Liver (tissue), 9 donors: ENCODE results near the gene ADCY3. TPM values are rescaled to one million over a fixed set of nuclear protein-coding genes. Genes with fewer than 3 reads are reported as not detected.

Experiments used
- DNase-seq: peaks from one replicate; pipeline ENCODE4 v3.0.0-alpha.2; 2017; ENCODE audit warnings: low spot score
- H3K27ac ChIP-seq, 2 donors: one replicate each; pipeline ENCODE4 v1.7.0; 2013; ENCODE audit warnings: inconsistent platforms in 2 of 2, low read length in 2 of 2, control low read depth in 1 of 2, low read depth in 1 of 2, mild to moderate bottlenecking in 1 of 2
- H3K27me3 ChIP-seq, 4 donors: one replicate each; pipeline versions ENCODE4 v1.6.1 to v1.7.0; 2013; ENCODE audit warnings: low read length in 3 of 4, inconsistent platforms in 1 of 4, mild to moderate bottlenecking in 1 of 4, moderate library complexity in 1 of 4; ENCODE audit not compliant: control insufficient read depth in 4 of 4, insufficient read depth in 4 of 4
- H3K36me3 ChIP-seq, 4 donors: one replicate each; pipeline versions ENCODE4 v1.6.1 to v1.7.0; 2013; ENCODE audit warnings: low read length in 3 of 4, mild to moderate bottlenecking in 3 of 4, low read depth in 1 of 4, moderate library complexity in 1 of 4; ENCODE audit not compliant: control insufficient read depth in 4 of 4, insufficient read depth in 3 of 4
- H3K4me1 ChIP-seq, 4 donors: one replicate each; pipeline versions ENCODE4 v1.6.1 to v1.7.0; 2013; ENCODE audit warnings: low read length in 3 of 4, mild to moderate bottlenecking in 3 of 4, moderate library complexity in 1 of 4; ENCODE audit not compliant: control insufficient read depth in 4 of 4, insufficient read depth in 4 of 4
- H3K4me3 ChIP-seq, 3 donors: one replicate each; pipeline versions ENCODE4 v1.6.1 to v1.7.0; 2013; ENCODE audit warnings: low read length in 3 of 3, control low read depth in 1 of 3, low read depth in 1 of 3, mild to moderate bottlenecking in 1 of 3
- H3K9ac ChIP-seq, 2 donors: one replicate each; pipeline ENCODE4 v1.7.0; 2013; ENCODE audit warnings: low read length in 2 of 2, mild to moderate bottlenecking in 2 of 2, moderate library complexity in 2 of 2, control low read depth in 1 of 2, low read depth in 1 of 2
- H3K9me3 ChIP-seq, 4 donors: one replicate each; pipeline versions ENCODE4 v1.6.1 to v1.7.0; 2013; ENCODE audit warnings: low read length in 3 of 4; ENCODE audit not compliant: control insufficient read depth in 4 of 4
- EGR1 ChIP-seq, 2 donors: IDR thresholded peaks; 2 replicates each; pipeline ENCODE4 v1.6.1; 2016 to 2018; ENCODE audit warnings: antibody characterized with exemption in 2 of 2, low read depth in 2 of 2
- FOXA1 ChIP-seq: IDR thresholded peaks from 2 replicates; pipeline ENCODE4 v1.6.1; 2016; ENCODE audit warnings: antibody characterized with exemption
- FOXA2 ChIP-seq: IDR thresholded peaks from 2 replicates; pipeline ENCODE4 v1.6.1; 2016; ENCODE audit warnings: antibody characterized with exemption
- GABPA ChIP-seq, 2 donors: IDR thresholded peaks in 1 of 2; conservative IDR thresholded peaks in 1 of 2; 2 replicates each; pipeline ENCODE4 v1.6.1; 2016; ENCODE audit warnings: antibody characterized with exemption in 2 of 2, mild to moderate bottlenecking in 1 of 2, moderate library complexity in 1 of 2
- HNF4A ChIP-seq, 2 donors: conservative IDR thresholded peaks; 2 replicates each; pipeline ENCODE4 v1.6.1; 2016; ENCODE audit warnings: antibody characterized with exemption in 2 of 2, mild to moderate bottlenecking in 2 of 2
- HNF4G ChIP-seq: IDR thresholded peaks from 2 replicates; pipeline ENCODE4 v1.6.1; 2016; ENCODE audit warnings: antibody characterized with exemption
- JUND ChIP-seq, 2 donors: IDR thresholded peaks; 2 replicates each; pipeline ENCODE4 v1.6.1; 2016; ENCODE audit warnings: antibody characterized with exemption in 2 of 2
- NR2F2 ChIP-seq: IDR thresholded peaks from 2 replicates; pipeline ENCODE4 v1.6.1; 2016; ENCODE audit warnings: antibody characterized with exemption
- RAD21 ChIP-seq, 2 donors: IDR thresholded peaks; 2 replicates each; pipeline ENCODE4 v1.6.1; 2016; ENCODE audit warnings: antibody characterized with exemption in 2 of 2, mild to moderate bottlenecking in 2 of 2
- RXRA ChIP-seq, 2 donors: IDR thresholded peaks; 2 replicates each; pipeline ENCODE4 v1.6.1; 2017 to 2018; ENCODE audit warnings: antibody characterized with exemption in 2 of 2, mild to moderate bottlenecking in 1 of 2
- SP1 ChIP-seq: IDR thresholded peaks from 2 replicates; pipeline ENCODE4 v1.6.1; 2018; ENCODE audit warnings: antibody characterized with exemption, mild to moderate bottlenecking
- TAF1 ChIP-seq: conservative IDR thresholded peaks from 2 replicates; pipeline ENCODE4 v1.6.1; 2016; ENCODE audit warnings: antibody characterized with exemption, mild to moderate bottlenecking
- YY1 ChIP-seq: IDR thresholded peaks from 2 replicates; pipeline ENCODE4 v1.6.1; 2016; ENCODE audit warnings: antibody characterized with exemption, mild to moderate bottlenecking
- WGBS: extraction: QIAGEN DNeasy Blood & Tissue Kit; methylation state at CpG from one replicate; pipeline ENCODE4 v1.1.7; 2013; 5-methylcytosine and 5-hydroxymethylcytosine counted together
- polyA plus RNA-seq, 2 donors: library from polyadenylated mRNA; stranded (reverse) in 1 of 2; unstranded in 1 of 2; fragments of 200-250 nt in 1 of 2; fragments of >200 nt in 1 of 2; fragmentation: Nextera tagmentation in 1 of 2; extraction: Ambion mirVana in 1 of 2; gene quantifications; one replicate each; pipeline versions ENCODE4 v1.2.1 to v1.2.3, GENCODE V29; 2013 to 2015
- total RNA-seq, 2 donors: library from RNA; depleted of rRNA; stranded (reverse); fragments of >200 nt; gene quantifications; one replicate each; pipeline ENCODE4 v1.2.3, GENCODE V29; 2014
- TF ChIP-seq, protein P1 (sequence below): fragments of 150-350 bp; IDR thresholded peaks from 2 replicates; pipeline ENCODE4 v1.5.1; 2017; ENCODE audit warnings: improper control_type of control experiment, low read depth, low read length; ENCODE audit not compliant: missing input control
- TF ChIP-seq, protein P2 (sequence below): IDR thresholded peaks from 2 replicates; pipeline ENCODE4 v1.6.1; 2016; ENCODE audit warnings: antibody characterized with exemption
- TF ChIP-seq, protein P3 (sequence below): IDR thresholded peaks from 2 replicates; pipeline ENCODE4 v1.6.1; 2016; ENCODE audit warnings: antibody characterized with exemption
- TF ChIP-seq, protein P4 (sequence below): IDR thresholded peaks from 2 replicates; pipeline ENCODE4 v1.6.1; 2016; ENCODE audit warnings: antibody characterized with exemption, mild to moderate bottlenecking
- TF ChIP-seq, protein P5 (sequence below): IDR thresholded peaks from 2 replicates; pipeline ENCODE4 v1.6.1; 2016; ENCODE audit warnings: antibody characterized with exemption
- donor health status: healthy.
- donor health status: healthy.
- donor health status: healthy.
- donor health status: healthy.
- donor health status: healthy.

ADCY3 gene
- total and polyA plus RNA-seq, 4 donors: 0.99 to 8.4 (median 6.4) TPM

DNA sequence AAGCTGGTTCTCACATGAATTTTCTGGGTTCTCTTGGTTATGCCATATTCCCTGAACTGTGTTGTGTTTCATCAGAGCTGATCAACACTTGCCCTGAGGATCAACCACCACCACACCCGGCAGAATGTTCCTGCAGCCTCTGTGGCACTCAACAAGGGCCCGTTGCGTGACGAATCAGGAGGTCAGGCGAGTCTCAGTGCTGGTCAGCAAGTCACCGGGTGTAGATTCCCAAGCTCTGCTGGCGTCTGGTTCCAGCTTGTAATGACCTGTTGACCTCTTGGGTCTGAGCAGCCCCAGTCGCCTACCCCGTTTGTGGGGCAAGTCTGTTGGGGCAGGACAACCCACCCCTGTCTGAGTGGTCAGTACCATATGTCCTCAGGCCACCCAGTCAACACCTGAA, 46.0 kb downstream of the ADCY3 start:
- Histone ChIP-seq H3K9me3 (no peaks in the 10 kb centered on the region), H3K36me3 (no peaks in the 10 kb centered on the region), H3K27ac (no peak overlapping the region), H3K27me3 (no peaks in the 10 kb centered on the region), H3K4me1 (peaks cover 0 to 2% (median 0%) of the 10 kb centered on the region in 4 donors), H3K9ac (no peak overlapping the region), H3K4me3 (no peak overlapping the region)
- no peak for DNase-seq
- TF ChIP-seq TAF1: no peak
- no peak for TF ChIP-seq RXRA (IDR thresholded peaks at IDR 0.05)
- no peak for TF ChIP-seq SP1
- TF ChIP-seq, protein P1, sequence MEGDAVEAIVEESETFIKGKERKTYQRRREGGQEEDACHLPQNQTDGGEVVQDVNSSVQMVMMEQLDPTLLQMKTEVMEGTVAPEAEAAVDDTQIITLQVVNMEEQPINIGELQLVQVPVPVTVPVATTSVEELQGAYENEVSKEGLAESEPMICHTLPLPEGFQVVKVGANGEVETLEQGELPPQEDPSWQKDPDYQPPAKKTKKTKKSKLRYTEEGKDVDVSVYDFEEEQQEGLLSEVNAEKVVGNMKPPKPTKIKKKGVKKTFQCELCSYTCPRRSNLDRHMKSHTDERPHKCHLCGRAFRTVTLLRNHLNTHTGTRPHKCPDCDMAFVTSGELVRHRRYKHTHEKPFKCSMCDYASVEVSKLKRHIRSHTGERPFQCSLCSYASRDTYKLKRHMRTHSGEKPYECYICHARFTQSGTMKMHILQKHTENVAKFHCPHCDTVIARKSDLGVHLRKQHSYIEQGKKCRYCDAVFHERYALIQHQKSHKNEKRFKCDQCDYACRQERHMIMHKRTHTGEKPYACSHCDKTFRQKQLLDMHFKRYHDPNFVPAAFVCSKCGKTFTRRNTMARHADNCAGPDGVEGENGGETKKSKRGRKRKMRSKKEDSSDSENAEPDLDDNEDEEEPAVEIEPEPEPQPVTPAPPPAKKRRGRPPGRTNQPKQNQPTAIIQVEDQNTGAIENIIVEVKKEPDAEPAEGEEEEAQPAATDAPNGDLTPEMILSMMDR: no peak
- TF ChIP-seq RAD21 (IDR thresholded peaks at IDR 0.05): no peak
- no peak for TF ChIP-seq HNF4G
- no peak for TF ChIP-seq FOXA1
- TF ChIP-seq YY1: no peak
- no peak for TF ChIP-seq FOXA2
- no peak for TF ChIP-seq NR2F2
- no peak for TF ChIP-seq EGR1 (IDR thresholded peaks at IDR 0.05; ENCODE audit: low read depth in 2 of 2)
- TF ChIP-seq, protein P2, sequence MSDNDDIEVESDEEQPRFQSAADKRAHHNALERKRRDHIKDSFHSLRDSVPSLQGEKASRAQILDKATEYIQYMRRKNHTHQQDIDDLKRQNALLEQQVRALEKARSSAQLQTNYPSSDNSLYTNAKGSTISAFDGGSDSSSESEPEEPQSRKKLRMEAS: no peak
- no peak for TF ChIP-seq HNF4A (conservative IDR thresholded peaks at IDR 0.05)
- TF ChIP-seq, protein P3, sequence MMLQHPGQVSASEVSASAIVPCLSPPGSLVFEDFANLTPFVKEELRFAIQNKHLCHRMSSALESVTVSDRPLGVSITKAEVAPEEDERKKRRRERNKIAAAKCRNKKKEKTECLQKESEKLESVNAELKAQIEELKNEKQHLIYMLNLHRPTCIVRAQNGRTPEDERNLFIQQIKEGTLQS: no peak
- TF ChIP-seq GABPA (IDR thresholded peaks at IDR 0.05 in 1 of 2, conservative IDR thresholded peaks at IDR 0.05 in 1 of 2): no peak
- WGBS: 76% methylated on average over 9 of the region's 9 CpGs

DNA sequence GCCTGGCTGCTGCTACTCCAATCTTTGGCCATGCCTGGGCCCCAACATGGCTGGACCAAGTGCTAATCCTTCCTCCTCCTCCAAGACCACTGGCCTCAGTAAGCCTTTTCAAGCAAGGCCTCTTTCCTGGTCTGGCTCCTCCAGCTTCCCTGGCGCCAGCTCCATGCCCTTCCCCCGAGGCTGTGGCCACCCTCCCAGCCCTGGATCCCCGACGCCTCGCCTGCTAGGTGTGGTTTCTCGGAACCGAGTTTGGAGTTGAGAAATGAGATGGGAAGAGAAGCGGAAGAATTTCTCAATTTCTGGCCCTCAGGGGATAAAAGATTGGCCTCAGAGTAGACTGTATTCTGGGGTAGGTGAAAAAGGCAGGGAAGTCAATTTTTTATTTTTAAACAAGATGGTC, 46.4 kb downstream of the ADCY3 start:
- Histone ChIP-seq H3K27ac (no peak overlapping the region), H3K9ac (no peak overlapping the region), H3K27me3 (no peaks in the 10 kb centered on the region), H3K4me1 (peaks cover 0 to 2% (median 0%) of the 10 kb centered on the region in 4 donors), H3K36me3 (no peaks in the 10 kb centered on the region), H3K9me3 (no peaks in the 10 kb centered on the region), H3K4me3 (no peak overlapping the region)
- no peak for DNase-seq
- no peak for TF ChIP-seq HNF4G
- WGBS: 94% methylated on average over 8 of the region's 8 CpGs

DNA sequence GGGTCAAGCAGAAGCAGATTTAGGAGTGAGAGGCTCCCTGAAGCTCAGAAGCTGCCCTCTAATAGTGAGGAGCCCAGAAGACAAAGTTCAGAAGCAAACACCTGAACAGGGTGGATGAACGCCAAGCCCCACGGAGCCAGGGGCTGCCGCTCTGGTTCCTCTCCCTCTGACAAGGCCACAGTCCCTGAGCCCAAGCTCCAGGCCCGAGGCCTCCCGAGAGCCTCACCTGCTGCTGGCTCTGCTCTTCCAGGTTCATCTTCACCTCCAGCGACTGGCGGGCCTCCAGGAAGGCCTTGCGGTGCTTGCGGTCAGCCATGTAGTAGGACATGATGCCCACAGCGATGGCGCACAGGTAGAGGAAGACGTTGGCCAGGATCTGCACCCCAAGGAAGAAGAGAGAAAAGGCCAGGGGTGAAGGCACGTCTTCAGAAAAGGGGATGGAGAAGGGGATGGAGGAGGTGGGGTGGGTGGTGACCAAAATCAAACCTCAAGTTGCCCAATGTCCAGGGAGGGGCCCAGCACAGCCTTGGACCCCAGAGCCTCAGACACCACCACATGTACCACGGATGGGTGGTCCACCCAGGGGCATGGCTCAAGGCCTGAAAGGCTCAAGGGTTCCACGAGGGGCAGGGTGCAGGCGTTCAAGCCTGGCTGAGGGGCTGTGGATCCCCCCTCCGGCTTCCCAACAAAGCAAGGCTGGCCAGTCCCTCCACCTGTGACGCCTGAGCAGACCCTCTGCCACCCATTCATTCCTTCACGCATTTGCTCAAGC, 47.5 kb downstream of the ADCY3 start:
- peaks cover 0 to 2% (median 0%) of the 10 kb centered on the region in 4 donors for H3K4me1 ChIP-seq
- H3K27me3 ChIP-seq: no peaks in the 10 kb centered on the region
- H3K36me3 ChIP-seq: no peaks in the 10 kb centered on the region
- no peak for DNase-seq
- TF ChIP-seq RXRA (IDR thresholded peaks at IDR 0.05) (no peak), SP1 (no peak), JUND (IDR thresholded peaks at IDR 0.05) (no peak), HNF4G (no peak), FOXA2 (no peak), YY1 (no peak), GABPA (IDR thresholded peaks at IDR 0.05 in 1 of 2, conservative IDR thresholded peaks at IDR 0.05 in 1 of 2) (no peak)
- TF ChIP-seq, protein P3: no peak
- TF ChIP-seq, protein P4, sequence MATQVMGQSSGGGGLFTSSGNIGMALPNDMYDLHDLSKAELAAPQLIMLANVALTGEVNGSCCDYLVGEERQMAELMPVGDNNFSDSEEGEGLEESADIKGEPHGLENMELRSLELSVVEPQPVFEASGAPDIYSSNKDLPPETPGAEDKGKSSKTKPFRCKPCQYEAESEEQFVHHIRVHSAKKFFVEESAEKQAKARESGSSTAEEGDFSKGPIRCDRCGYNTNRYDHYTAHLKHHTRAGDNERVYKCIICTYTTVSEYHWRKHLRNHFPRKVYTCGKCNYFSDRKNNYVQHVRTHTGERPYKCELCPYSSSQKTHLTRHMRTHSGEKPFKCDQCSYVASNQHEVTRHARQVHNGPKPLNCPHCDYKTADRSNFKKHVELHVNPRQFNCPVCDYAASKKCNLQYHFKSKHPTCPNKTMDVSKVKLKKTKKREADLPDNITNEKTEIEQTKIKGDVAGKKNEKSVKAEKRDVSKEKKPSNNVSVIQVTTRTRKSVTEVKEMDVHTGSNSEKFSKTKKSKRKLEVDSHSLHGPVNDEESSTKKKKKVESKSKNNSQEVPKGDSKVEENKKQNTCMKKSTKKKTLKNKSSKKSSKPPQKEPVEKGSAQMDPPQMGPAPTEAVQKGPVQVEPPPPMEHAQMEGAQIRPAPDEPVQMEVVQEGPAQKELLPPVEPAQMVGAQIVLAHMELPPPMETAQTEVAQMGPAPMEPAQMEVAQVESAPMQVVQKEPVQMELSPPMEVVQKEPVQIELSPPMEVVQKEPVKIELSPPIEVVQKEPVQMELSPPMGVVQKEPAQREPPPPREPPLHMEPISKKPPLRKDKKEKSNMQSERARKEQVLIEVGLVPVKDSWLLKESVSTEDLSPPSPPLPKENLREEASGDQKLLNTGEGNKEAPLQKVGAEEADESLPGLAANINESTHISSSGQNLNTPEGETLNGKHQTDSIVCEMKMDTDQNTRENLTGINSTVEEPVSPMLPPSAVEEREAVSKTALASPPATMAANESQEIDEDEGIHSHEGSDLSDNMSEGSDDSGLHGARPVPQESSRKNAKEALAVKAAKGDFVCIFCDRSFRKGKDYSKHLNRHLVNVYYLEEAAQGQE: no peak
- TF ChIP-seq, protein P5, sequence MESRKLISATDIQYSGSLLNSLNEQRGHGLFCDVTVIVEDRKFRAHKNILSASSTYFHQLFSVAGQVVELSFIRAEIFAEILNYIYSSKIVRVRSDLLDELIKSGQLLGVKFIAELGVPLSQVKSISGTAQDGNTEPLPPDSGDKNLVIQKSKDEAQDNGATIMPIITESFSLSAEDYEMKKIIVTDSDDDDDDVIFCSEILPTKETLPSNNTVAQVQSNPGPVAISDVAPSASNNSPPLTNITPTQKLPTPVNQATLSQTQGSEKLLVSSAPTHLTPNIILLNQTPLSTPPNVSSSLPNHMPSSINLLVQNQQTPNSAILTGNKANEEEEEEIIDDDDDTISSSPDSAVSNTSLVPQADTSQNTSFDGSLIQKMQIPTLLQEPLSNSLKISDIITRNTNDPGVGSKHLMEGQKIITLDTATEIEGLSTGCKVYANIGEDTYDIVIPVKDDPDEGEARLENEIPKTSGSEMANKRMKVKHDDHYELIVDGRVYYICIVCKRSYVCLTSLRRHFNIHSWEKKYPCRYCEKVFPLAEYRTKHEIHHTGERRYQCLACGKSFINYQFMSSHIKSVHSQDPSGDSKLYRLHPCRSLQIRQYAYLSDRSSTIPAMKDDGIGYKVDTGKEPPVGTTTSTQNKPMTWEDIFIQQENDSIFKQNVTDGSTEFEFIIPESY: no peak
- no peak overlapping the region for H3K9ac ChIP-seq
- peak overlapping the region in 1 of 2 donors; percentile 17 for H3K27ac ChIP-seq
- no peak overlapping the region for H3K4me3 ChIP-seq
- H3K9me3 ChIP-seq: no peaks in the 10 kb centered on the region
- whole genome bisulfite sequencing: 93% methylated on average over 19 of the region's 19 CpGs
